ENCODE results near the gene MECP2. TPM values are rescaled to one million over a fixed set of nuclear protein-coding genes. Genes with fewer than 3 reads are reported as not detected.

MECP2 gene
- total and polyA plus RNA-seq, 2 donors from 2014 or later, result 14.0 to 74.7 TPM

DNA sequence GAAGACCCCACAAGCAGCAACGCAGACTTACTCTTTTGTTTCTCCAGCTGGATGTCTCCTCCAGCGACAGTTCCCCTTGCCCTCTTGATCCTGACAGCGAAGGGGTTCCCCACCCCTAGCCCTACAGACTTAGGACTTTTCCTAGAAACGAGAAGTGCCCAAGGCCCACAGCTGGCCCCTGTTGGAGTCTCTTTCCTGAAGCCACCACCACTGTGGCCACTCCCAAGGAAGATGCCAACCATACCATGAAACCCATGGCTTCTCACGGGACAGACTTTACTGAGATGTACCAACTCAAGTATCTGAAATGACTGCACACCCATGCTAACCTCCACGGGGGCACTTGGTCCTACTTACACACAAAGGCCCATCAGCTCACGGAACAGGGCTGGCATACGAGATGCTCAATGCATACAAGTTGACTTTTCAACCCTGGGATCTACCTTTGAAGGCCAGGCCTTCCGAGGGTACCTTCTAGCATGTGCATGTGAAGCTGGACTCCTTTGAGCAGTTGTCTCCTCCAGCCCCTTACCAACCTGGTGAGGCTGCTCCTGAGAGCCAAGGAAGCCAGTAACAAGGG, 76.9 kb downstream of the MECP2 start:
- Histone ChIP-seq H3K27me3 (ENCODE audit: control insufficient read depth, insufficient read depth, low read length) (no peaks in the 10 kb centered on the region), H3K9ac (ENCODE audit: low read length in 3 of 3) (peak overlapping the region in 1 of 3 donors; percentile 55), H3K4me1 (ENCODE audit: control insufficient read depth in 2 of 3, insufficient read depth in 2 of 3, low read depth in 1 of 3, low read length in 3 of 3) (peaks cover 0 to 9% (median 5%) of the 10 kb centered on the region in 3 donors), H3K36me3 (ENCODE audit: control insufficient read depth in 2 of 3, insufficient read depth in 3 of 3, low read length in 3 of 3) (peaks cover 0 to 2% (median 0%) of the 10 kb centered on the region in 3 donors), H3K27ac (ENCODE audit: low read depth in 2 of 2, low read length in 2 of 2) (peak overlapping the region; percentile 34 to 78), H3K9me3 (ENCODE audit: control insufficient read depth in 2 of 3, insufficient read depth in 1 of 3, low read length in 3 of 3) (no peaks in the 10 kb centered on the region), H3K4me3 (ENCODE audit: low read length in 3 of 3) (peak overlapping the region; percentile 16 to 51 (median 32))
- no peak for FAIRE-seq
- no peak for DNase-seq
- intact Hi-C loops (cut with DNase I), result no loop called here
- TF ChIP-seq, protein P1, sequence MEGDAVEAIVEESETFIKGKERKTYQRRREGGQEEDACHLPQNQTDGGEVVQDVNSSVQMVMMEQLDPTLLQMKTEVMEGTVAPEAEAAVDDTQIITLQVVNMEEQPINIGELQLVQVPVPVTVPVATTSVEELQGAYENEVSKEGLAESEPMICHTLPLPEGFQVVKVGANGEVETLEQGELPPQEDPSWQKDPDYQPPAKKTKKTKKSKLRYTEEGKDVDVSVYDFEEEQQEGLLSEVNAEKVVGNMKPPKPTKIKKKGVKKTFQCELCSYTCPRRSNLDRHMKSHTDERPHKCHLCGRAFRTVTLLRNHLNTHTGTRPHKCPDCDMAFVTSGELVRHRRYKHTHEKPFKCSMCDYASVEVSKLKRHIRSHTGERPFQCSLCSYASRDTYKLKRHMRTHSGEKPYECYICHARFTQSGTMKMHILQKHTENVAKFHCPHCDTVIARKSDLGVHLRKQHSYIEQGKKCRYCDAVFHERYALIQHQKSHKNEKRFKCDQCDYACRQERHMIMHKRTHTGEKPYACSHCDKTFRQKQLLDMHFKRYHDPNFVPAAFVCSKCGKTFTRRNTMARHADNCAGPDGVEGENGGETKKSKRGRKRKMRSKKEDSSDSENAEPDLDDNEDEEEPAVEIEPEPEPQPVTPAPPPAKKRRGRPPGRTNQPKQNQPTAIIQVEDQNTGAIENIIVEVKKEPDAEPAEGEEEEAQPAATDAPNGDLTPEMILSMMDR (IDR thresholded peaks at IDR 0.05; ENCODE audit: borderline replicate concordance, extremely low read depth, insufficient read depth), result no peak

DNA sequence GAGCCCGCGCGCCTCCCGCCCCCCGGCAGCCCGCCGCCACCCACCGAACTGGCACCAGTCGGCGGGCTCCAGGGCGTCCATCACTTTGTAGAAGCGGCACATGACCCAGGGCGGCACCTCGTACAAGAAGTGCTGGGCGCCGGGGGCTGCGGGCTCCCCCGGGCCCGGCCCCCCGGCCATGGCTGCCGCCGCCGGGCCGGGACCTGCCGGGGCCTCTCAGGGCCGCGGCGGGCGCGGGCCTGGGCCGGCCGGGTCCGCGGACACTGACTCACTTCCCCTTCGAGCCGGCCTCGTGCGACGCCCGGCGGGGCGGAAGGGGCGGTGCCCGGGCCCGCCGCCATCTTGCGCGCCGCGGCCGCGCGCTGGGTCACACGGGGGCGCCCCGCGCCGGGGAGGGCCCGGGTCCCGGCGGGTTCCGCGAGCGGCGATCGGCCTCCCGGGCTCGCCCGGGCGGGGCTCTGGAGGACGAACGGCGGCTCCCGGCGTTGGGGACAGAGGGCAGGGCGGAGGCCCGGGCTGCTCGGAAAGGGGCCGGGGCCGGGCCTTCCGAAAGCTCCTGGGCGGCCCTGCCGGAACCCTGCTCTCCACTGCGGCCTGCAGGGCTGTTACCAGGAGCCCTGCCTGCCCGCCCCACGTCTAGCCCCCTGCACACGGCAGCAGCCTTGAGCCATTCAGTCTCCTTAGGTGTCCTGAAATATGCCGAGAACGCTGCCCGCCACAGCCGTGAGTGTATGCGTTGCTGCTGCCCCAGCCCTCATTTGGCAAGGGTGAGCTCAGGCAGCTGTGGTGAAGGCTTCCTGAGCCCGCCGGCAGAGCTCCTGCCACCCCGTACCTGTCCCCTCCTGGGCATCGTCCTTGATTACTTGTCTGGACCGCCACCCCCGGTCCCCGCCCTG, 77.6 kb downstream of the MECP2 start, which contains the start of gene IRAK1:
Gene IRAK1, minus strand, starts transcription at position 270 of the 896 bp plus-strand sequence. Its CDS starts 90 bp downstream, at position 180.
- FAIRE-seq (no peak), DNase-seq (peak in 3 of 5 donors; percentile 30 to 73 (median 63))
- TF ChIP-seq, protein P1 (IDR thresholded peaks at IDR 0.05; ENCODE audit: borderline replicate concordance, extremely low read depth, insufficient read depth), result no peak
- H3K9ac ChIP-seq (ENCODE audit: low read length in 3 of 3), result peak within 1 kb of the TSS in 2 of 3 donors; percentile 41 to 55
- H3K4me3 ChIP-seq (ENCODE audit: low read length in 3 of 3), result peak within 1 kb of the TSS; percentile 16 to 51 (median 32)
- peaks cover 0 to 2% (median 0%) of the 10 kb centered on the region in 3 donors for H3K36me3 ChIP-seq (ENCODE audit: control insufficient read depth in 2 of 3, insufficient read depth in 3 of 3, low read length in 3 of 3)
- no peaks in the 10 kb centered on the region for H3K9me3 ChIP-seq (ENCODE audit: control insufficient read depth in 2 of 3, insufficient read depth in 1 of 3, low read length in 3 of 3)
- H3K27ac ChIP-seq (ENCODE audit: low read depth in 2 of 2, low read length in 2 of 2), result peak within 1 kb of the TSS; percentile 53 to 78
- intact Hi-C loops (cut with DNase I), result no loop called here
- no peaks in the 10 kb centered on the region for H3K27me3 ChIP-seq (ENCODE audit: control insufficient read depth, insufficient read depth, low read length)
- peaks cover 0 to 9% (median 5%) of the 10 kb centered on the region in 3 donors for H3K4me1 ChIP-seq (ENCODE audit: control insufficient read depth in 2 of 3, insufficient read depth in 2 of 3, low read depth in 1 of 3, low read length in 3 of 3)

GRCh38 chrX:154019061-154019621, 78.4 kb downstream of the MECP2 start:
- intact Hi-C loops (cut with DNase I), result no loop called here
- peak overlapping the region; percentile 32 to 53 for H3K27ac ChIP-seq (ENCODE audit: low read depth in 2 of 2, low read length in 2 of 2)
- no peaks in the 10 kb centered on the region for H3K9me3 ChIP-seq (ENCODE audit: control insufficient read depth in 2 of 3, insufficient read depth in 1 of 3, low read length in 3 of 3)
- H3K36me3 ChIP-seq (ENCODE audit: control insufficient read depth in 2 of 3, insufficient read depth in 3 of 3, low read length in 3 of 3), result peaks cover 0 to 2% (median 0%) of the 10 kb centered on the region in 3 donors
- peaks cover 0 to 9% (median 5%) of the 10 kb centered on the region in 3 donors for H3K4me1 ChIP-seq (ENCODE audit: control insufficient read depth in 2 of 3, insufficient read depth in 2 of 3, low read depth in 1 of 3, low read length in 3 of 3)
- peak overlapping the region in 2 of 3 donors; percentile 26 to 41 for H3K9ac ChIP-seq (ENCODE audit: low read length in 3 of 3)
- FAIRE-seq (no peak), DNase-seq (peak in 1 of 5 donors; percentile 77)
- TF ChIP-seq, protein P1 (IDR thresholded peaks at IDR 0.05; ENCODE audit: borderline replicate concordance, extremely low read depth, insufficient read depth), result no peak
- peak overlapping the region in 2 of 3 donors; percentile 14 to 32 for H3K4me3 ChIP-seq (ENCODE audit: low read length in 3 of 3)
- no peaks in the 10 kb centered on the region for H3K27me3 ChIP-seq (ENCODE audit: control insufficient read depth, insufficient read depth, low read length)

Data from kidney (tissue), 14 donors.